GM21367 (cell line): ENCODE measurements around the gene IQSEC1.

Source experiments
- ATAC-seq: cut with Tn5 transposase; IDR thresholded peaks from one replicate; pipeline ENCODE4 v1.9.1; 2021; ENCODE audit not compliant: unreplicated experiment

The IQSEC1 gene

DNA sequence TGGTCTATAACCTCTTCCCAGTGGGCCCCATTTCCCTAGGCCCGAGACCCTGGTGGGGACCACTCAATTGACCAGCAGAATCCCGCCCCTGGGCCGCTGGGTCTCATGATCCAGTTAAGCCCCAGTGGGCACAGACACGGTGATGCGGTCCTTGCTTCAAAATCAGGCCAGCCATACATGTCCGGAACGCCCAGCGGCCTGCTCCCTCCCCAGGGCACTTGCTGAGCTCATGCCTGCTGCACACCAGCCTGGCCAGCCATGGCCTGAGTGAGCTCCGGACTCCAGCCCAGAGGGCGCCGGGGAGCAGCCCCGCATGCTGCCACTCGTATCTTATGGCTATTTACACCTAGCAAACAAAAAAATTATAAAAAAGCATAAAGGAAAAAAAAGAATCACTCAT lies 34.4 kb upstream of the IQSEC1 start:
- ATAC-seq: no peak

- ATAC-seq: no peak
Observed at GRCh38 chr3:13106308-13107001, 33.2 kb upstream of the IQSEC1 start.

- no peak for ATAC-seq
Observed at GRCh38 chr3:13105896-13106250, 32.6 kb upstream of the IQSEC1 start.

- ATAC-seq: no peak
Observed at GRCh38 chr3:13105181-13105895, 32.1 kb upstream of the IQSEC1 start.

- ATAC-seq: no peak
Observed at GRCh38 chr3:13104511-13104910, 31.3 kb upstream of the IQSEC1 start.

GRCh38 chr3:13103416-13104058 lies 30.3 kb upstream of the IQSEC1 start:
- ATAC-seq: no peak

- ATAC-seq: no peak
Observed at GRCh38 chr3:13102386-13103345, 29.4 kb upstream of the IQSEC1 start.

- no peak for ATAC-seq
Observed at GRCh38 chr3:13099707-13100106, 26.5 kb upstream of the IQSEC1 start.

DNA sequence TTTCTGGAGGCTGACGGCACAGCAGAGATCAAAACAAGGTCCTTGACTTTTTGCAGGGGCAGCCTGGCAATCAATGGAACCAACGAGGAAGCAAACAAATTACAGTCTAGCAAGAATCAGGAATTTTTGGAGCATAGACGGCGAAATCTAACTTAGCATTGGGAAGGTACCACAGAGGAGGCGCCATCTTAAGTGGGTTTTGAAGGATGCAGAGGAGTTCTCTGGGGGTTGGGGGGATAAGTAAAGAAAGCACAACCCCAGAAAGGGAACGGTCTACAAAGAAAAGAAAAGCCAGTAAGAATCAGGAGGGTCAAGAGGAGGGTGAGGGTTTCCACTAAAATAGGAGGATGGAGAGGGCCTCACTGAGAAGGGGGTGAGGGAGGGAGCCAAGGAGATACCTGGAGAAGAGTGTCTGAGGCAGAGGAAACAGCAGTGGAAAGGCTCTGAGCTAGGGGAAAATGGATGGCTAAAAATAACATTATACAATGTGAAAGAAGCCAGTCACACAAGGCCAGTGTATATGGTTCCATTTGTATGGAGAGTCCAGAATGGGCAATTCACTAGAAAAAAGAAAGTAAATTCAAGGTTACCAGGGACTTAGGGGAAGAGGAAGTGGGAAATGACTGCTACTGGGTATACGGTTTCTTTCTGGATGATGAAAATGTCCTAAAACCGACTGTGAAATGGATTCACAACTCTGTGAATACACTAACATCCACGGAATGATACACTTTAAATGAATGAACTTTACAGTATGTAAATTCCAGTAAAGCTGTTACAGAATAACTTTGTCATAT lies 25.2 kb upstream of the IQSEC1 start:
- ATAC-seq: no peak

- no peak for ATAC-seq
Observed at GRCh38 chr3:13096356-13096755, 23.1 kb upstream of the IQSEC1 start.

DNA sequence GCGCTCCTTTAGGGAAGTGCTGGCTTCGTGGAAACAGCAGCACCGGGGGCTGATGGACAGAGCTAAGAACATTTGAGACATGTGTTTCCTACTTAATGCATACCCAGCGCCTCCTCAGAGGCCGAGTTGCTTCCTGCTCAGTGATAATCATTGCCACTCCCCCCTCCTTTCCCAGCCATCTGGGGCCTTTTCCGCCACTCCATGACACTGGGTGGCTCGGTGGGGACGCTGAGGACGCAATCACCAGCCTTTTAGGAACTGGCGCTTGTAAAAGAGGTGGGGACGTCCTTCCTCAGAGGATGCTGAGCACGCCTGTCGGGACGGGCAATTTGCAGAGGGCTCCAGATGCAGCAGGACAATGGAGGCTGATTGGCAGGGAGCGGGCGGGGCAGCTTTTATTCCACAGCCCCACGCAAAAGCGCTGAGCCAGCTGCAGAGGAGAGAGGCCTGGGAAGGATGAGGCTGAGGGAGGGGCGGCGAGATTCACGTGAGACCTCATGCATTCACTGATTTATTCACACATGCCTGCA lies 22.2 kb upstream of the IQSEC1 start:
- ATAC-seq: no peak

DNA sequence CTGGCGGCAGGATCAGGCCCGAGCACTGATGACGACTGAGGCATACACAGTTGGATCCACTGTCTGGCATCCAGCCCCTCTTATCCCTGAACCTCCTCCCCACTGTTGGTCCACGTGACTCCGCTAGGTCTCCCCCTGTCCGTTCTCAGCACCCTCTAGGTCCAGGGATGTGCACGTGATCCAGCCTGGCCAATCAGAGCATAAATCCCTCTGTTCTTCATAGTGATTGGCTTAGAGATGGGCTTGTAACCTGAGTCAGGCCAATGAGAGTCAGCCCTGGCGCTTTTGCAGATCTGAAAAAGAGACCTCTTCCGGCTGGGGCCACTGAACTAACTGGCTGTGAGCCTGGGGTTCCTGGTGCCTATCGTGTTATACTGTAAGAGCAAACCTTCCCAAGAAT lies 20.5 kb upstream of the IQSEC1 start:
- no peak for ATAC-seq

- ATAC-seq: no peak
Observed at GRCh38 chr3:13092621-13093617, 19.7 kb upstream of the IQSEC1 start.

- no peak for ATAC-seq
Observed at GRCh38 chr3:13091898-13092611, 18.8 kb upstream of the IQSEC1 start.

DNA sequence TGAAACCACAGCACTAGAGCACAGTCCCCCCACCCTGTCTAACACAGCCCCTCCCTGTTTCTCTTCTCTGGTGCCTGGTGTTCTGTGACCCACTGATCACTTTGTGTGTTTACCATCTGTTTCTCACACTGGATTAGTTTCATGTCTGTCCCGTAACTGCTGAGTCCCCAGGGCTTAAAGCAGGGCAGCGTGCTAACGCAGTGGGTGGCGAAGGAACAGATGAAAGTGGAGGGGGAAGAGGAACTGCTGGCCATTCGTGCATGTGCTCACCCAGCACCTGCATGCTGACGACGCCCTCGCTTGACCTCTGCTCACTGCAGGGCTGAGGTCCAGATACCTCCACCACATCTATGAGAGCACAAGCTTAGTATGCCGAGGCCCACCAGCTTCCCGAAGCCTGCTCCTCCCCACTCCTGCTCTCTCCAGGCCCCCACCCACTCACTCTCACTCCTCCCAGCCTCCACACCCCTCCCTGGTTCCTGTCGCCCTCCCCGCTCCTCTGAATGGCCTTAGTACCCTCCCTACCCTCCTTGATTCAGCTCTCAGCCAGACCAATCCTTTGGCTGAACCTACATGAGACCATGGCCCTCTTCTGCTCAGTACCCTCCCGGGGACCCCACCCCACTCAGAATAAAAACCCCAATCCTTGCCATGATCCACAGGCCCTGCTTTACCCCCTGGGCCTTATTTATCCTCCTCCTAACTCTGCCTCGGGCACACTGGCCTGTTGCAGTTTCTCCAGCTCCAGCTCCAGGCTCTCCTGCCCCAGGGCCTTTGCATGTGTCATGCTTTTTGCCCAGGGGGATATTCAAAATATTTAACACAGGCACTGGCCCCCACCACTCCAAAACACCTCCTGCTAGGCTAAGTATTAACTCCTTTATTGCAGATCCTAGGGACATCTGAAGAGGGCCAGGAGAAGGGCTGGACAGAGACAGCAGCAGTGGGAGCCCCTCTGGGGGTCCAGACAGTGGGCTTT lies 15.1 kb upstream of the IQSEC1 start:
- no peak for ATAC-seq

- ATAC-seq: no peak
Observed at GRCh38 chr3:13087320-13087990, 14.2 kb upstream of the IQSEC1 start.
